Activated naive CD4-positive, alpha-beta T cell treated with anti-CD3 and anti-CD28 coated beads, Interleukin-2, amount 50 U/mL, for 72 hours (primary cell): ENCODE measurements around the gene FHIT. TPM values are rescaled to one million over a fixed set of nuclear protein-coding genes. Genes with fewer than 3 reads are reported as not detected.

Experiments used
- ATAC-seq, 2 donors: fragments of 150-1000 bp; cut with Tn5 transposase; 2 replicates each; pipeline ENCODE4 v1.10.0; 2021; ENCODE audit warnings: mild to moderate bottlenecking in 2 of 2, moderate library complexity in 2 of 2
- DNase-seq, 2 donors: peaks; one replicate each; pipeline ENCODE4 v3.0.0; 2021 to 2022; ENCODE audit warnings: low spot score in 2 of 2
- H3K27ac Mint-ChIP-seq, 2 donors: one replicate each; pipeline ENCODE4 v1.8.0; 2022; ENCODE audit warnings: mild to moderate bottlenecking in 2 of 2, mixed read lengths in 2 of 2
- H3K36me3 Mint-ChIP-seq, 2 donors: one replicate each; pipeline ENCODE4 v1.8.0; 2022; ENCODE audit warnings: mixed read lengths in 2 of 2
- H3K9me3 Mint-ChIP-seq, 2 donors: one replicate each; pipeline ENCODE4 v1.8.0; 2022; ENCODE audit warnings: mixed read lengths in 2 of 2
- total RNA-seq, 2 donors: library from RNA; stranded (reverse); gene quantifications; one replicate each; pipeline ENCODE4 v1.2.3, GENCODE V29; 2022

The FHIT gene
- total RNA-seq, 2 donors from 2014 or later = 21.3 to 37.0 TPM

GRCh38 chr3:60090548-60090947 is 1160.7 kb downstream of the FHIT start:
- DNase-seq (no peak), ATAC-seq (peak in 1 of 2 donors; percentile 34)
- Mint-ChIP-seq H3K27ac (no peak overlapping the region), H3K9me3 (peaks cover 17 to 24% of the 10 kb centered on the region in 2 donors), H3K36me3 (peaks cover 40 to 46% of the 10 kb centered on the region in 2 donors)

GRCh38 chr3:60086811-60087210 is 1164.4 kb downstream of the FHIT start:
- Mint-ChIP-seq H3K27ac (peak overlapping the region; percentile 45 to 79), H3K36me3 (peaks cover 51 to 65% of the 10 kb centered on the region in 2 donors), H3K9me3 (peaks cover 16 to 26% of the 10 kb centered on the region in 2 donors)
- ATAC-seq (peak; percentile 97 to 99), DNase-seq (peak; percentile 35 to 70)

GRCh38 chr3:60085649-60086048 is 1165.6 kb downstream of the FHIT start:
- ATAC-seq (peak in 1 of 2 donors; percentile 23), DNase-seq (no peak)
- peaks cover 53 to 56% of the 10 kb centered on the region in 2 donors for H3K36me3 Mint-ChIP-seq
- peak overlapping the region in 1 of 2 donors; percentile 79 for H3K27ac Mint-ChIP-seq
- peaks cover 16 to 23% of the 10 kb centered on the region in 2 donors for H3K9me3 Mint-ChIP-seq

DNA sequence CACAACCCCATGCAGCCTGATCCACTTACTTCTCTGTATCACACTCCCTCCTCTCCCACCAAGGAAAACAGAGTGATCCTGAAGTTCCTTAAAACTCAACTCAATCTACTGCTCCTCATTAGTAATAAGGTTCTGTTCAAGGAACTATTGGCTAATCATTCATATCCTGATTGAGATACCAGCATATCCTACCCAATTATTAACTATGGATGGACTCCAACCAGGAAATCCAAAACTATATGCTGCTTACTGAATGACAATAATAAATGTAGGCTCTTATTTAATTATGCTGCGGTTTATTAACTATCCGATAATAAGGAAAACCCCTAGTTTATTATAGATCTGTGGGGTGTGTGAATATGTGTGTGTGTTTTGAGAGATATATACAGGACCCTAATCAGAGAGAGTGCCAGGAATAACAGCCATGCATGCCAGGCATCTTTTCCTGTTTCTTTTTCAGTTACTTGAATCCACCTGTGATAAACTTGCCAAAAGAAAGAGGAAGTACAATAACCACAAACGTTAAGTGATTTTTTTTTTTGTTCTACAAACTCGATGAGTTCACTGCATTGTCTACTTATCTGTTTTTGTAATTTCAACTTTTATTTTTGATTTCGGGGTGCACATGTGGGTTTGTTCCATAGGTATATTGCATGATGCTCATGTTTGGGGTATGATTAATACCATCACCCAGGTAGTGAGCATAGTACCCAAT is 1169.7 kb downstream of the FHIT start:
- peak; percentile 2 to 17 for ATAC-seq

DNA sequence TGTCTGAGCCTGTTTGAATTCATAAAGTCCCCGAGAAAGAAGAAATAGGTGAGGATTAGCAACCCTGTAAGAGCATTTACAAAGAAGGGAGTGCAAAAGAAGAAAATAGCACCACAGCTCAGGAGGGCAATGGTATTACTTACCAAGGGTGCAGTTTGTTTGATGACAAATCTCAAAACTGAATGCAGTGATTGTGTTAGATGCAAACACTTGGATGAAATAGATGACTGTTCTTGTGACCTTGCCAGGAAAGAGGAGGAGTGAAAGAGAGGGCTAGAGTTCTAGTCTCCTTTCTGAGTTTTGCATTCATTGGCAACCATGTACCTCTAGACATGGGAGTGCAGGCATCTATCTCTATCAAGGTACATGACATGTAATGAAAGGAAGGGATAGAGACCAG is 1170.6 kb downstream of the FHIT start:
- peak; percentile 89 to 93 for ATAC-seq
- peaks cover 27 to 30% of the 10 kb centered on the region in 2 donors for H3K36me3 Mint-ChIP-seq
- H3K27ac Mint-ChIP-seq = peak overlapping the region; percentile 79 to 82
- no peak for DNase-seq
- peaks cover 4% of the 10 kb centered on the region in 2 donors for H3K9me3 Mint-ChIP-seq

More for the DNA sequence above, 1169.7 kb downstream of the FHIT start:
- DNase-seq = no peak
- Mint-ChIP-seq H3K36me3 (peaks cover 36 to 39% of the 10 kb centered on the region in 2 donors), H3K27ac (peak overlapping the region; percentile 65 to 79), H3K9me3 (peaks cover 4 to 11% of the 10 kb centered on the region in 2 donors)

- DNase-seq = no peak
- peaks cover 15 to 28% of the 10 kb centered on the region in 2 donors for H3K36me3 Mint-ChIP-seq
- peak overlapping the region; percentile 79 to 82 for H3K27ac Mint-ChIP-seq
- H3K9me3 Mint-ChIP-seq = no peaks in the 10 kb centered on the region
- ATAC-seq = peak; percentile 27 to 55
Measured at GRCh38 chr3:60079076-60079475, 1172.2 kb downstream of the FHIT start.

- ATAC-seq = no peak
- Mint-ChIP-seq H3K27ac (peak overlapping the region; percentile 87 to 93), H3K36me3 (peaks cover 10 to 14% of the 10 kb centered on the region in 2 donors), H3K9me3 (peaks cover 0 to 10% of the 10 kb centered on the region in 2 donors)
- no peak for DNase-seq
Measured at GRCh38 chr3:60076331-60076730, 1174.9 kb downstream of the FHIT start.

- peak overlapping the region; percentile 87 to 93 for H3K27ac Mint-ChIP-seq
- peaks cover 6 to 15% of the 10 kb centered on the region in 2 donors for H3K36me3 Mint-ChIP-seq
- no peak for DNase-seq
- peak; percentile 67 to 74 for ATAC-seq
- peaks cover 0 to 10% of the 10 kb centered on the region in 2 donors for H3K9me3 Mint-ChIP-seq
Measured at GRCh38 chr3:60073942-60074341, 1177.3 kb downstream of the FHIT start.

DNA sequence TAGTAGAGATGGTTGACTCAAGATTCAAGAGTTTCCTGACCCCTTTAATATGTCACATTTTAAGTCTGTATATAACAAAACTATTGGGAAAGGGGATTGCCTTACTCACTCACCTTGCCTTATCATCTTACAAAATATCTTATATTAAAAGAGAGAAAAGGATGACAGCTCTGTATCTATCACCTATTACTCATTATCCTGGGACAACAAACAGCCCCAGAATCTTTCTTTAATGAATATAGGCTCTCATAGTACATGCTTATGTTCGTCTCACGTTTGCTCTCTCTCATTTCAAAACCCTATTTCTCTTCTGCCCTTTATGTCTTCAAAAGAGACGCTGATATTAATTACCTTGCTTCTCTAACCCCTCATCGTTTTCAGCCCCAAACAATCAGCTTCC is 1178.0 kb downstream of the FHIT start:
- H3K9me3 Mint-ChIP-seq = peaks cover 0 to 10% of the 10 kb centered on the region in 2 donors
- peak overlapping the region; percentile 27 to 93 for H3K27ac Mint-ChIP-seq
- ATAC-seq (peak; percentile 49 to 53), DNase-seq (no peak)
- H3K36me3 Mint-ChIP-seq = peaks cover 6 to 15% of the 10 kb centered on the region in 2 donors

- peaks cover 0 to 10% of the 10 kb centered on the region in 2 donors for H3K9me3 Mint-ChIP-seq
- H3K36me3 Mint-ChIP-seq = peaks cover 6 to 20% of the 10 kb centered on the region in 2 donors
- ATAC-seq (no peak), DNase-seq (no peak)
- no peak overlapping the region for H3K27ac Mint-ChIP-seq
Measured at GRCh38 chr3:60070366-60070765, 1180.9 kb downstream of the FHIT start.

GRCh38 chr3:60065227-60065868 is 1185.9 kb downstream of the FHIT start:
- ATAC-seq = peak; percentile 26 to 48
- H3K36me3 Mint-ChIP-seq = peaks cover 10 to 11% of the 10 kb centered on the region in 2 donors
- H3K9me3 Mint-ChIP-seq = no peaks in the 10 kb centered on the region
- H3K27ac Mint-ChIP-seq = peak overlapping the region; percentile 71 to 96
- no peak for DNase-seq

DNA sequence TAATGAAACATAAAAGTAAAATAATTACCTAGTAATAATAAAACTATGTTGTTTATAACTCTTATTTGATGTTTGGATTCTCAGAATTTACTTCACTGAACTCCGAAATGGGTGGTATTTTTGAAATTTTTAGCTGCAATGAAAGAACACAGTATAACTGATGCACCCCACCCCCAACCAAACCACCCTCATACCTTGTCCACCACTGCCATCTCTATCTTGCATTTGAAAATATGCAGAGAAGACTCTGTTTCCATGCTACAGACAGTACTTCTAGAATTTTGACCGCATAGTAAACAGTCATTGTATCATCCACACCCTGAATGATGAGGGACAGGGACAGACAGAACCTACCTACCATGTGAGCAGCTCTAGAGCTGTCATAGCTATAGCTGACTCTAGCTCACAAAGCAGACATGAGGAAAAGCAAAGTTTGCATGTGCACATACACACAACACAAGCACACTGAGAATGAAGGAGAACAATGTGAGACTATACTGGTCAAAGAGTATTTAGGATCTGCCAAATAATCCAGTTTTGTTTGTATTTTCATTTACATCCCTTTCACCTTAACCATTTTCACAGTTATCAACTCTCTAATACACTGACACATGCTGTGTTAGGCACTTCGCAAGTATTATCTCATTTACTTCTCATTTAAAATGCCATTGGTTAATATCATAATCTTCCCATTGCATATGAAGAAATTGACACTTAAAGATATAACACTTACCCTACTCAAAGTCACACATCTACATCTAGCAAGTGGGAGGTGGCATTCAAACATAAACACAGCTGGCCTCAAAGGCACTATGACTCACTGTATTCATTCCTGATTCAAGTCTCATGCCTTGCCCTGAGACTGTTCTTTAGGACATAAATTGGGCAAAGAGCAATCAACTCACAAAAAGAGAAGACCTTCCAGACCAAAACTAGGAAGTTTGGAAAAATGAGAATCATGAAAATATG is 1186.8 kb downstream of the FHIT start:
- Mint-ChIP-seq H3K27ac (peak overlapping the region; percentile 18 to 71), H3K9me3 (peaks cover 0 to 4% of the 10 kb centered on the region in 2 donors), H3K36me3 (peaks cover 14 to 15% of the 10 kb centered on the region in 2 donors)
- peak; percentile 88 to 94 for ATAC-seq
- DNase-seq = no peak

DNA sequence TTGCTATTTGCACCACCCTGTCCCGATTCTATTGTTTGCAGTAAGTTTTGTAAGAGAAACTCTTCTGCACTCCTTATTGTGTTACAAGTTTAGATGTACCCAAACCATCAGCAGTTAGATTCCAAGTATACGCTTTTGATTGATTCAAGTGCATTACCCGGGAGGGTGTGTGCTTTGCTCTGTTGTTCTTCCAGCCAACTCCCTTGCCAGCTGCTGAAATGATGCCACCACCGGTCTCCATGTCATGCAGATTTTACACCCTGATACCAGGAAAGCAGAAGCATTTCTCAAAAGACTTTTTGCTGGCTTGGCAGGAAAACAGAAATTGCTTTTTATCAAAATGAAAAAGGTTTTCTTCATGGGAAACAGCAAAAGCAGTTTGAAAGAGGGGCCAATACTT is 1194.8 kb downstream of the FHIT start:
- Mint-ChIP-seq H3K27ac (peak overlapping the region; percentile 51 to 97), H3K36me3 (peaks cover 33 to 35% of the 10 kb centered on the region in 2 donors), H3K9me3 (peaks cover 7 to 31% of the 10 kb centered on the region in 2 donors)
- peak in 1 of 2 donors; percentile 22 for ATAC-seq
- DNase-seq = no peak

DNA sequence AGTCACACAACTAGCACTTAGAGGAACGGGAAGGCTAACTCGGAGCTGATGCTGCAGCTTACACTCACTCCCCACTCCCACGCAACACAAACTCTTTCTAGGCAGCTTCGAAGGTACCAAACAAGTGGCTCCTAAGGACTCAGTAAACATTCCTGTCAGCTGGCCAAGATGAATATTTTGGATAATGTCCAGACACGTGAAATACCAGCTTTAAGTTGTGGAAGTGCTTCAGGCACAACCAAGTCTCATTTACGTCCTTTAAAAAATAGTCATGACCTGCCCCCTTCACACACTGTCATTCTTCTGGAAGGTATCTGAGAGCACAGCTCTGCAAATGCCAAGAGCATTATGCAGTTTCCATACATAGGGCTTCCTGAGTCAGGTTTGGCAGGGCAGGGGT is 1195.5 kb downstream of the FHIT start:
- Mint-ChIP-seq H3K27ac (peak overlapping the region in 1 of 2 donors; percentile 97), H3K36me3 (peaks cover 31 to 36% of the 10 kb centered on the region in 2 donors), H3K9me3 (peaks cover 8 to 31% of the 10 kb centered on the region in 2 donors)
- DNase-seq = no peak
- peak; percentile 39 to 40 for ATAC-seq

DNA sequence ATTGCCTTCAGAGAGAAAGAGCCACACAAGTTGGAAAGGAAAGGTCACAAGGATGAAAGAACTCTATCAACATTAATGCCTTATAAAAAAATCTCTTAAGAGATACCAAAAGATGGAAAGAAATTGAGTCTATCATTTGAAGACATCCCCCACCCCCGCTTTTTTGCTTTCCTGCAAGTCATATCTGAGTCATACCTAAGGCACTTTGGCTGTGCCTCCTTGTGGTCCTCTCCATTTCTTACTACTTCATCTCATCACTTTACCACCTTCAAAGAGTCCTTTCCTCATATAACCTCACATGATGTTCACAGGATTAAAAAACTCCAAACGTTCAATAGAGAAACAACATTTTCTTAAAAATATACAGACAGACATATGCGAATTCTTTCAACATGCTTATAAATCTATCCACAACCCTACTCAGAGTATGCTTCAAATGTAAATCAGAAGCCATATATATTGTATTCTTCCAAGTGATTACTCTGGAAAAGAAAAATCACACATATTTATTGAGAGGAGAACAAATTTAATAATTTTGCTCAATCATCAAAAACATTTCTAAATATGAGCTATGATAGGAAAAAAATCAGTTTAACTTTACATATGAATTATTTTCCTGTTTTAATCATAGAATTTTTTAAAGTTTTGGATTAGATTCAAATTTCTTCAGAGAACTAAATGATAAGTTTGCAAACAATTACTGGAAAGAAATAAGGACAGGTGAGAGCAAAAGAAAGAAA is 1197.6 kb downstream of the FHIT start:
- DNase-seq (no peak), ATAC-seq (peak; percentile 73 to 81)
- Mint-ChIP-seq H3K9me3 (peaks cover 10 to 19% of the 10 kb centered on the region in 2 donors), H3K27ac (peak overlapping the region; percentile 82 to 97), H3K36me3 (peaks cover 19 to 27% of the 10 kb centered on the region in 2 donors)
